ENCODE results near the gene WAPL. TPM values are rescaled to one million over a fixed set of nuclear protein-coding genes. Genes with fewer than 3 reads are reported as not detected.

WAPL gene
- total RNA-seq, 4 donors from 2014 or later = 33.5 to 45.8 (median 37.6) TPM

DNA sequence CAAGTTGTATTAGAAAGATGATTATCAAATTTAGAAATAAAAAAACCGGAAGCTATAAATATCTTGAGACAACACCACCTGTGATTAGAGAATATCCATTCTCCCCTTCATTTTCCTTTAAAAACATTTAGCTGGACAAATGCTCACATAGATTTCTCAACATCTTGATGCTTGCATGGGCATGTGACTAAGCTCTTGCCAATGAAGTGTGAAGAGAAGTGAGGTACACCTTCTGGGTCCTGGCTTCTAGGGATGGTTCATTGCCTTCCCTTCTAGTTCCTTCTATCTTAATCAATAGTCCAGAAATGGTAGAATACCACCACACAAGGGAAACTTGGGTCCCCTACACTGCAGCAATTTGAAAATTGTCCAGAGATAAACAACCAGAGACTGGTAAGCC, 41.0 kb downstream of the WAPL start:
- TF ChIP-seq, protein P1, sequence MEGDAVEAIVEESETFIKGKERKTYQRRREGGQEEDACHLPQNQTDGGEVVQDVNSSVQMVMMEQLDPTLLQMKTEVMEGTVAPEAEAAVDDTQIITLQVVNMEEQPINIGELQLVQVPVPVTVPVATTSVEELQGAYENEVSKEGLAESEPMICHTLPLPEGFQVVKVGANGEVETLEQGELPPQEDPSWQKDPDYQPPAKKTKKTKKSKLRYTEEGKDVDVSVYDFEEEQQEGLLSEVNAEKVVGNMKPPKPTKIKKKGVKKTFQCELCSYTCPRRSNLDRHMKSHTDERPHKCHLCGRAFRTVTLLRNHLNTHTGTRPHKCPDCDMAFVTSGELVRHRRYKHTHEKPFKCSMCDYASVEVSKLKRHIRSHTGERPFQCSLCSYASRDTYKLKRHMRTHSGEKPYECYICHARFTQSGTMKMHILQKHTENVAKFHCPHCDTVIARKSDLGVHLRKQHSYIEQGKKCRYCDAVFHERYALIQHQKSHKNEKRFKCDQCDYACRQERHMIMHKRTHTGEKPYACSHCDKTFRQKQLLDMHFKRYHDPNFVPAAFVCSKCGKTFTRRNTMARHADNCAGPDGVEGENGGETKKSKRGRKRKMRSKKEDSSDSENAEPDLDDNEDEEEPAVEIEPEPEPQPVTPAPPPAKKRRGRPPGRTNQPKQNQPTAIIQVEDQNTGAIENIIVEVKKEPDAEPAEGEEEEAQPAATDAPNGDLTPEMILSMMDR (IDR thresholded peaks at IDR 0.05; ENCODE audit: low read depth) = no peak

DNA sequence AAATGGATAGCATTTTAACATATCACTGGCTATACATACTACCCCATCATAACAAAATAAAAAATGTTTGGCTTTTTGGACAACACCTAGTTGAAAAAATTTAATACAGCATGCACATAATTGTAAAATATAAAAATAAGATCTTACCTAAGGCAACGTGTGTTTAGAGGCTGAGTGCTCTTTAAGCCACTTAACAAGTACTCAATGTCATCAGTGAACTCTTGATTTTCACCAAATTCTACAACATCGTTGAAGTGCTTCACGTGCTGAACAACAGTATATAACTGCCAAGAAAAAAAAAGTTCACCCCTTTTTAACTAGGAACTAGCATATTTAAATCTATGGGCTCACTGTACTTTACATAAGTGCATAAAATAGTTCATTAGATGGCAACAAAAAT, 49.5 kb downstream of the WAPL start:
- TF ChIP-seq, protein P1 (IDR thresholded peaks at IDR 0.05; ENCODE audit: low read depth) = no peak

DNA sequence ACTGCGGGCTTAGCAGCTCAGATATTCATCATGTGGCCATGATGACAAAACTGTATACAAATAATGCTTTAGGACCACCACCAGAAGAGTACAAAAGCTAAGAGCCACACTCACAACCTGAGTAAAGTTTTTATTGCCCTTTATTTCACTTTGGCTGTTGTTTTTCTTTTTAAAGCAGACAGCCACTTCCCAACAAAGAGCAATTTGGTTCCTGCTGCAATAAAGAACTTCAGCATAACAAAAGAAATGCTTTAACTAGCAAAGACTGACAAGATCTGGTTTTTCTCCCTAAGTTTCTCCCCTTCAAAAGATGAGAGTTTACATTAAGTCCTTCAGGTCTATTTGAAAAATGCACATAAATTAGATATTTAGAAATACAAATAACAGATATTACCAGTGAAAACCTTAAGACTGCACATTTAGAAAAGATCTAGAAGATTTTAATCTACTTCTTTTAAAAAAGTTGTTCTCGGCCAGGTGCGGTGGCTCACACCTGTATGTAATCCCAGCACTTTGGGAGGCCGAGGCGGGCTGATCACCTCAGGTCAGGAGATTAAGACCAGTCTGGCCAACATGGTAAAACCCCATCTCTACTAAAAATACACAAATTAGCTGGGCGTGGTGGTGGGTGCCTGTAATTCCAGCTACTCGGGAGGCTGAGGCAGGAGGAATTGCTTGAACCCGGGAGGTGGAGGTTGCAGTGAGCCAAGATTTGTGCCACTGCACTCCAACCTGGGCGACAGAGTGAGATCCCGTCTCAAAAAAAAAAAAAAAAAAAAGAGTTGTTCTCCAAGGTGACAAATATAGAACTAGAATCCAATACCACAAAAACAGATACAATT, 59.4 kb downstream of the WAPL start:
- TF ChIP-seq, protein P1 (IDR thresholded peaks at IDR 0.05; ENCODE audit: low read depth) = no peak

DNA sequence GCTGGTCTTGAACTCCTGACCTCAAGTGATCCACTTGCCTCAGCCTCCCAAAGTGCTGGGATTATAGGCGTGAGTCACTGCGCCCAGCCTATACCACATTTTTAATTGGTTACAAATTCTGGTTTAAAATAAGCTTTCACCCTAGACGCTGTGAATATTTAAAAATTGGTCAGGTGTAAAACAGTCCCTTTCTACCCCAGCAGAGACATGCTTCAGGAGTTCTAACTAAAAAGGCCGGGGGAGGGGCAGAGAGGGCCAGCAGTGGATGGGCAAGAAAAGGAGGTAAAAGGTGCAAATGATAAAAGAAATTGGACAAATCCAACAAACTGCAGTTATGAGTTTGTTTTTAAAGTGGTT, 70.0 kb downstream of the WAPL start:
- TF ChIP-seq, protein P1 (IDR thresholded peaks at IDR 0.05; ENCODE audit: low read depth) = no peak

DNA sequence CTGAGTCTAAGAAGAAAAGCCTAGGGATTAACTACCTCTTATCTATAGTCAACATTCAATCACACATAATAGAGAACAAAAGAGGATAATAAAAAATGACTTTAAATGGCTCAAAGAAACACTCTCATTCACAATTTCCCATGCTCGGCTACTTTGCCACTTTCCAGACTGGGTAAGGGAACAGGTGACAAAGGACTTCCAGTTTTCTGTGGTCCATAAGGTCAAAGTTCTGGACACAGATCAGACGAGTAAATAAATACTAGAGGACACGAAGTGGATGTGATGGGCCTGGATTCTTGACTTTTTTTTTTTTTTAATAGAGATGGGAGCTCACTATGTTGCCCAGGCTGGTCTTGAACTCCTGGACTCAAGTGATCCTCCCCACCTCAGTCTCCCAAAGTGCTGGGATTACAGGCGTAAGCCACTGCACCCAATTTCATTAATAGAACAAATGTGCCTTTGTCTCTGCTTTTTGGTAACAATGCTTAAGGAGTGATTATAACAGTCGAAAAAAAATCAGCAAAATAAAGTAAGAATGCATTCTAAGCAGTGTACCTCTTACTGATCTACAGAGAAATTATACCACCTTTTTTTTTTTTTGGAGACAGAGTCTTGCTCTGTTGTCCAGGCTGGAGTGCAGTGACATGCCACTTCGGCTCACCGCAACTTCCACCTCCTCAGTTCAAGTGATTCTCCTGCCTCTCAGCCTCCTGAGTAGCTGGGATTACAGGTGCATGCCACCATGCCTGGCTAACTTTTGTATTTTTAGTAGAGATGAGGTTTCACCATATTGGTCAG, 70.6 kb downstream of the WAPL start:
- TF ChIP-seq, protein P1 (IDR thresholded peaks at IDR 0.05; ENCODE audit: low read depth) = no peak

DNA sequence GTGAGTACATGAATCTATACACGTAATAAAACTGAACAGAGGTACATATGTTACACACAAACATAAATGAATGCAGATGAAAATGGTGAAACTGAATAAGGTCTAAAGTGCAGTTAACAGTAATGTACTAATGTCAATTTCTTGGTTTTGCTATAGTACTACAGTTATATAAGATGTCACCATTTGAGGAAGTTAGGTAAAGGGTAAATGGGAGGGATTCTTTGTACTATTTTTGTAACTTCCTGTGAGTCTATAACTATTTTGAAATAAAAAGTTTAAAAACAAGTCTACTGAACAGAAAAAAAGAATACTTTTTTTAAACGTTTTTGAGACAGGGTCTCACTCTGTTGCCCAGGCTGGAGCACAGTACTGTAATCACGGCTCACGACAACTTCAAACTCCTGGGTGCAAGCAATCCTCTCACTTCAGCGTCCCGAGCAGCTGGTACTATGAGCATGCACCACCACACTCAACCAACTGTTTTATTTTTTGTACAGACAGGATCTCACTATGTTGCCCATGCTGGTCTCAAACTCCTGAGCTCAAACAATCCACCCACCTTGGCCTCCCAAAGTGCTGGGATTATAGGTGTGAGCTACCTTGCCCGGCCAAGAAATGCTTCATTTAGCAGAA, 71.5 kb downstream of the WAPL start:
- TF ChIP-seq, protein P1 (IDR thresholded peaks at IDR 0.05; ENCODE audit: low read depth) = no peak

DNA sequence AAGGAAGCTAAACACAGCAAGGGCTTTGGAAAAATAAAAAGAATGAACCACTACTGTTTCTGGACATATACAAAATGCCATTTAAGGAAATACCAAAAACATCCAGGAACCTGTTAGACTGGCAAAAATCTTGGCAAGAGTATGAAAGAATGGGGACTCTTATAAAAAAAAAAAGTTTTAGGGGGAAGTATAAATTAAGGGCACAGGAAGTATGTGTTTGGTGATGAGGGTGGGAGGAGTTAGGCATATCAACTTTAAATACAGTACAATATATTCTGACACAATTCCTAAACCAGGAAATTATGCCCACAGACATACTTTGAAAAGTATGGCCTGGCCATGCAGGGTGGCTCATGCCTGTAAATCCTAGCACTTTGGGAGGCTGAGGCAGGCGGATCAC, 74.2 kb downstream of the WAPL start:
- TF ChIP-seq, protein P1 (IDR thresholded peaks at IDR 0.05; ENCODE audit: low read depth) = no peak

Measured in subcutaneous adipose tissue (tissue), 4 donors.